ENCODE data around the gene UBFD1. TPM values are rescaled to one million over a fixed set of nuclear protein-coding genes. Genes with fewer than 3 reads are reported as not detected.

UBFD1 gene
- total and polyA plus RNA-seq, 2 experiments from 2014 or later, result 48.6 to 107 TPM

DNA sequence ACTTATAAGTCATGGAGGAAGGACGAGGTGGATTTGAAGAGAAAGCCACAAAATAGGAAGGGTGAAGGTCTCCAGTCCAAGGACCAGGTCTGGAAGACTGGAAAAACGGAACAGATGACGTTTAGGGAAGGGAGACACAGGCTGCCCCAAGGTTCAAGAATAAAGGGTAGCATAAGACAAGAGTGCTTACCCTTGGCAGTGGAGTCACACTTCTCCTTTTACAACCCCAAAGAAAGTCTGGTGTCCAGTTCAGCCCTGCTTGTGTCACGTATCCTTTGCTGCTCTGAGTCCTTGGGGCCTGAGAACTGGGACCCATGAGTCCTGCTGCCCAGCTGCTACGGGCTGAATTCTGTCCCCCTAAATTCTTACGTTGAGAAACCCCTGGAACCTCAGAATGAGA is 34.2 kb upstream of the UBFD1 start:
- Histone ChIP-seq H3K36me3 (replicated peaks; ENCODE audit: insufficient read depth, low read depth) (no peaks in the 10 kb centered on the region), H3K9me2 (replicated peaks; ENCODE audit: insufficient read depth) (no peaks in the 10 kb centered on the region), H3K9me3 (ENCODE audit: low read depth) (no peaks in the 10 kb centered on the region), H3K27me3 (no peaks in the 10 kb centered on the region), H3K4me2 (no peak overlapping the region), H2AFZ (no peak overlapping the region), H4K20me1 (ENCODE audit: insufficient read depth, poor library complexity, severe bottlenecking) (no peaks in the 10 kb centered on the region), H3K4me3 (no peak overlapping the region), H3K79me2 (no peaks in the 10 kb centered on the region), H3K4me1 (ENCODE audit: insufficient read depth) (no peaks in the 10 kb centered on the region), H3K27ac (no peak overlapping the region)
- TF ChIP-seq CTCF (IDR thresholded peaks at IDR 0.05; ENCODE audit: poor library complexity), result no peak
- no peak for TF ChIP-seq EZH2phosphoT487 (IDR thresholded peaks at IDR 0.05; ENCODE audit: low read depth, severe bottlenecking, unreplicated experiment)
- no peak for TF ChIP-seq EZH2 (IDR thresholded peaks at IDR 0.05; ENCODE audit: borderline replicate concordance)
- 97% methylated on average over 6 of the region's 6 CpGs for WGBS (ENCODE audit: low lambda C conversion rate, missing lambda C conversion rate)
- DNase-seq (ENCODE audit: low spot score), result no peak

DNA sequence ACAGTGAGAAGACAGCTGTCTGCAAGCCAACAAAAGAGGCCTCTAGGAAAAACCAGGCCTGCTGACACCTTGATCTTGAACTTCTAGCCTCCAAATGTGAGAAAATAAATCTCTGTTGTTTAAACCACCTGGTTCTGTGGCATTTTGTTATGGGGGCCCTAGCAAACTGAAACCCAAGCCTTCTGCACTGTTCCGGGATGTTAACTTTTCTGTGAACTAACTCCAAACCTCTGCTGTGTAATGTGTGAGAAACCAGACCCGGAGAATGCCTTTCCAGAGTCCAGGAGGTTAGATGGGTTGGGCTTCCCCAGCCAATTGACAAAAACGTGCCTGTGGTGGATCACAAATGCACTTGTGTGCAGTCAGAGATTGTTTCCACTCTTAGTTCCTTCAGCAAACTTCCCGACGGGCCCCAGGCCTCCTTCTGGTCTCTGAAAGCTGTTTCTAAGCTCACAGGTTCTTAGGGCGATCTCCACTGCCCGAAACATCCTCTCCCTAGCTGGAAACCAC is 33.6 kb upstream of the UBFD1 start:
- H3K79me2 ChIP-seq, result no peaks in the 10 kb centered on the region
- no peak overlapping the region for H3K4me3 ChIP-seq
- no peaks in the 10 kb centered on the region for H3K27me3 ChIP-seq
- H4K20me1 ChIP-seq (ENCODE audit: insufficient read depth, poor library complexity, severe bottlenecking), result no peaks in the 10 kb centered on the region
- no peak for DNase-seq (ENCODE audit: low spot score)
- H3K9me2 ChIP-seq (replicated peaks; ENCODE audit: insufficient read depth), result no peaks in the 10 kb centered on the region
- no peaks in the 10 kb centered on the region for H3K36me3 ChIP-seq (replicated peaks; ENCODE audit: insufficient read depth, low read depth)
- 96% methylated on average over 7 of the region's 7 CpGs for WGBS (ENCODE audit: low lambda C conversion rate, missing lambda C conversion rate)
- no peaks in the 10 kb centered on the region for H3K9me3 ChIP-seq (ENCODE audit: low read depth)
- H3K4me1 ChIP-seq (ENCODE audit: insufficient read depth), result no peaks in the 10 kb centered on the region
- TF ChIP-seq CTCF (IDR thresholded peaks at IDR 0.05; ENCODE audit: poor library complexity) (no peak), EZH2 (IDR thresholded peaks at IDR 0.05; ENCODE audit: borderline replicate concordance) (no peak)
- H3K4me2 ChIP-seq, result no peak overlapping the region
- H2AFZ ChIP-seq, result no peak overlapping the region
- H3K27ac ChIP-seq, result no peak overlapping the region

DNA sequence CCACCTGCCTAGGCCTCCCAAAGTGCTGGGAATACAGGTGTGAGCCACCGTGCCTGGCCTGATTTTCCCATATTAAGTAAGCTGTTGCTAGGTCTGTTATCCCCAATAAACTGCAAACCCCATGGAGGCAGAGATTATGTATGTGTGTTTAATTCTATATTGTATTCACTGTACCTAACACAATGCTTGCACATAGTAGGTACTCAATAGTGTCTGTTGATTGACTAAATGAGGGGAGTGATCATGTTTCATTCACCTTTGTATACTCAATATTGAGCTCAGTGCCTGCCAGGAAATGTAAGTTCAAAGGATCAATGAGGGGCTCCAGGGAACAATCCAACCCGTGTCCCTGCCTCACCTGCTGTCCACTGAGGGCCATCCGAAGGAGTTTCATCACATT is 32.6 kb upstream of the UBFD1 start:
- H3K9me3 ChIP-seq (ENCODE audit: low read depth), result no peaks in the 10 kb centered on the region
- H3K4me2 ChIP-seq, result no peak overlapping the region
- no peak overlapping the region for H2AFZ ChIP-seq
- H3K4me1 ChIP-seq (ENCODE audit: insufficient read depth), result no peaks in the 10 kb centered on the region
- DNase-seq (ENCODE audit: low spot score), result no peak
- H3K4me3 ChIP-seq, result no peak overlapping the region
- H4K20me1 ChIP-seq (ENCODE audit: insufficient read depth, poor library complexity, severe bottlenecking), result no peaks in the 10 kb centered on the region
- no peaks in the 10 kb centered on the region for H3K27me3 ChIP-seq
- H3K27ac ChIP-seq, result no peak overlapping the region
- TF ChIP-seq EZH2phosphoT487 (IDR thresholded peaks at IDR 0.05; ENCODE audit: low read depth, severe bottlenecking, unreplicated experiment) (no peak), CTCF (IDR thresholded peaks at IDR 0.05; ENCODE audit: poor library complexity) (no peak), EZH2 (IDR thresholded peaks at IDR 0.05; ENCODE audit: borderline replicate concordance) (no peak)
- no peaks in the 10 kb centered on the region for H3K36me3 ChIP-seq (replicated peaks; ENCODE audit: insufficient read depth, low read depth)
- WGBS (ENCODE audit: low lambda C conversion rate, missing lambda C conversion rate), result 94% methylated on average over 3 of the region's 3 CpGs
- no peaks in the 10 kb centered on the region for H3K79me2 ChIP-seq
- no peaks in the 10 kb centered on the region for H3K9me2 ChIP-seq (replicated peaks; ENCODE audit: insufficient read depth)

All from hepatocyte (in vitro differentiated cells).